RWPE1 (cell line): ENCODE data around the gene KCTD16.

Source experiments
- CTCF ChIA-PET: fragments of 350-600 bp; sonication (Branson Sonifier 250); formaldehyde crosslinking; extraction: SDS; loops from one replicate; lab custom pipeline; 2021; lab: Yijun Ruan, JAX
- POLR2A ChIA-PET: fragments of 400-600 bp; formaldehyde crosslinking; extraction: SDS; loops from one replicate; lab custom pipeline; 2020; ENCODE audit warnings: antibody characterized with exemption; ENCODE audit not compliant: low non-redundant PET; lab: Yijun Ruan, JAX
- DNase-seq: peaks from one replicate; pipeline ENCODE4 v3.0.0; 2012; ENCODE audit warnings: low spot score
- H3K27ac ChIP-seq: fragments of 450-650 bp; 2 replicates; pipeline ENCODE4 v1.5.1; 2017
- TF ChIP-seq, protein P1 (sequence below): fragments of 450-650 bp; conservative IDR thresholded peaks from 2 replicates; pipeline ENCODE4 v1.5.1; 2017; ENCODE audit warnings: low read depth, mild to moderate bottlenecking

Gene KCTD16

DNA sequence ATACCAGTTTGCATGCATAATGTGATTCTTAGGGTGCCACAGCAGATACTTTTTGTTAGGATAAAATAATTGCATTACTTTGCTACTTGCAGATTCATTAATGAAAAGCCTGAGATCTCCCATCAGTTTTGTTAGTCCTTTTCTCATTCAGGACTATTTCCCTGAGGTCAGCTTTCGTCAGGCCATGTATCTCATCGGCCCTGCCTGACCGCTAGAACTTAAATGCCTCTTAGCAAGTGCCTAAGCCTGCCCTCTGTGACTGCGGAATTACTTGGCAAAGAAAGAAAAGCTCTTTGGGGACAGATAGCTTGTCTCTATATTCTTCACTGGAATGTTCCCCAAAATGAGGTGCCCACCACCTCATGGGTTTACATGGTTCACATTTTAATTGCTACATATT, 147.8 kb downstream of the KCTD16 start:
- CTCF ChIA-PET: no interaction called here
- DNase-seq: no peak
- POLR2A ChIA-PET: no interaction called here
- no peak overlapping the region for H3K27ac ChIP-seq
- TF ChIP-seq, protein P1, sequence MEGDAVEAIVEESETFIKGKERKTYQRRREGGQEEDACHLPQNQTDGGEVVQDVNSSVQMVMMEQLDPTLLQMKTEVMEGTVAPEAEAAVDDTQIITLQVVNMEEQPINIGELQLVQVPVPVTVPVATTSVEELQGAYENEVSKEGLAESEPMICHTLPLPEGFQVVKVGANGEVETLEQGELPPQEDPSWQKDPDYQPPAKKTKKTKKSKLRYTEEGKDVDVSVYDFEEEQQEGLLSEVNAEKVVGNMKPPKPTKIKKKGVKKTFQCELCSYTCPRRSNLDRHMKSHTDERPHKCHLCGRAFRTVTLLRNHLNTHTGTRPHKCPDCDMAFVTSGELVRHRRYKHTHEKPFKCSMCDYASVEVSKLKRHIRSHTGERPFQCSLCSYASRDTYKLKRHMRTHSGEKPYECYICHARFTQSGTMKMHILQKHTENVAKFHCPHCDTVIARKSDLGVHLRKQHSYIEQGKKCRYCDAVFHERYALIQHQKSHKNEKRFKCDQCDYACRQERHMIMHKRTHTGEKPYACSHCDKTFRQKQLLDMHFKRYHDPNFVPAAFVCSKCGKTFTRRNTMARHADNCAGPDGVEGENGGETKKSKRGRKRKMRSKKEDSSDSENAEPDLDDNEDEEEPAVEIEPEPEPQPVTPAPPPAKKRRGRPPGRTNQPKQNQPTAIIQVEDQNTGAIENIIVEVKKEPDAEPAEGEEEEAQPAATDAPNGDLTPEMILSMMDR: no peak

DNA sequence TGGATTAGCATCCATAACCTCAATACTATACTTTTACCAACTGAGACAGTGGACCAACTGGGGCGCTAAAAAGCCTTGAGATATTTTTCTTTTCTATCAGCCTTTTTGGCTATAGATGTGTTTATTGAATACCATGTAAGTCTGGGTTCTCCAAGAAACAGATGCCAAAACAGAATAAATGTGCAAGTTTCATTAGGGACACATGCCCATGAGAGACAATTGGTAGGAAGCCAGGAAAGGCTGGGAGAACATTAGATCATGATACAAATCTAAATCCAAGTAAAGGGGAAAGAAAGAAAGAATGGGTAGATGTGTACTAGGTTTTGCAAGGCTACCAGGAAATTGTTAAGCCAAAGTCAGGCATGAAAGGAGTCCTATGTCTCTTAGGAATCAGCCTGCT, 152.5 kb downstream of the KCTD16 start:
- TF ChIP-seq, protein P1: no peak
- DNase-seq: no peak
- CTCF ChIA-PET: interaction anchor here (0.7 kb wide), 1 partner anchor 16 kb away, joined by 3 read pairs; no protein-coding TSS in a partner anchor
- POLR2A ChIA-PET: no interaction called here
- no peak overlapping the region for H3K27ac ChIP-seq

DNA sequence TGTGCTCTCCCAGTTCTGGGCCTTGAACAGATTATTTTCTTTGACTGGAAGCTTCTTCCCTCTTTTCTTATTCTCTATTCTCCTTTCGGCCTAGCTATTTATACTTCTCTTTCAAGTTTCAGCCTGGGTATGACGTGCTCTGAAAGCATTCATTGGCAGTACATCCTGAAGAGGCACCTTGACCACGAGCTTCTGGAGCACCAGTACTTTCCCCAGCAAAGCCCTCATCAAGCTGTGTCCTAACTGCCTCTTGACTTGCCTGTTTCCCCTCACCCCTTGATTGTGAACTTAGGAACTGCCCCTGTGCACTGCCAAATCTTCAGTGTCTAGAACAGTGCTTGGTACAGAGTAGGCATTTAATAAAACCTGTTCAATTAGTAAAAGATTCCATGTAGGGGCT, 154.9 kb downstream of the KCTD16 start:
- H3K27ac ChIP-seq: no peak overlapping the region
- TF ChIP-seq, protein P1: no peak
- ChIA-PET CTCF (no interaction called here), POLR2A (no interaction called here)
- DNase-seq: no peak

DNA sequence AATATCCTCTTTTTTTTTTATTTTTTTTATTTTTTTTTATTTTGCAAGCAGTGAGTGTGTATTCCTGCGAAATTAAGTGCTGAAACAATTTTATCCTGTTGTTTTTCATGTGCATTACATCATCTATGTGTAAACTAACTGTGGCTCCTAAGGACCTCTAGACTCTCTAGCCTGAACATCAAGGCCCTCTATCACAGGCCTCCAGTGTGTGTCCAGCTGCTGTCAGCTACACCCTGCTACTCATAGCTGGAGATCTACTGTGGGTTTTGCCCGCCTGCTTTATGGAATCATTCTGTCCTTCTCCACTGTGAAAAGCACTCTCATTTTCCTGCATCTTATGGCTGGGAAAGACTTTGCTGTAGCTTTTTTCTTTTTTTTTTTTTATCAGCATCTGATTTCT, 157.8 kb downstream of the KCTD16 start:
- ChIA-PET CTCF (no interaction called here), POLR2A (no interaction called here)
- TF ChIP-seq, protein P1: no peak
- no peak for DNase-seq
- no peak overlapping the region for H3K27ac ChIP-seq

DNA sequence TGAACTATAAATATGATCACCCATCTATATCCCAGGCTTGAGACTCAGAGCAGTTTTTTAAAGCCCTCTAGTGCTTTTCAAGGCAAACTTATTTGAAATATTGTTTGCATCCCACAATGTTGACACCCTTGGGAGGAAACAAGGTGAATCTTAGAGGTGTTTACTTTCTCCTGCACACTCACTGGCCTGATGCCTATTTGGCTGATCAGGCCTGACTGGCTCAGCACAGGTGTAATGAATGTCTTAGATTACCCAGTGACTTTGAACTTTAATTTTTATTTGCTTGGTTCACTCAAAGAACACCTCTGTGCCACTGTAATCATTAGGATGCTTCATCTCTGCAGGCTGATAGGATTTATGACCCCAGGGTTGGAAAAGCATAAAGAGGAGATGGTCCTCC, 158.3 kb downstream of the KCTD16 start:
- no peak overlapping the region for H3K27ac ChIP-seq
- POLR2A ChIA-PET: no interaction called here
- CTCF ChIA-PET: no interaction called here
- no peak for DNase-seq
- TF ChIP-seq, protein P1: no peak

DNA sequence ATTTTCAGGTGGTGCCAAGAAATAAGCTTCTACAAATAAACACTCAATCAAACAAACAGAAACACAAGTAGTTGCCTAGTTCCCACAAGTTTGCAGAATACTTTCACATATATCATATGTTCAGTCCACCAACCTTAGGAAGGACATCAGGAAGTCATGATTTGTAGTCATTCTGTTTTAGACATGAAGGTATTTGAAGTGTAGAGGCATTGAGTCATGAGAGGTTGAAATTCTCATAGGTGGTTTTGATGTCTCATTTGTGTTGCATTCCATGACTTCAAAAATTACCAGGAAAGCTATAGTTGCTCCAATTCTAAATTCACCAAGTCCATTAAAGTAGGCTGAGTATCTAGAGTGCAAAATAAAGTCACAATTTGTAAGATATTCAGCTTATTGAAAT, 159.0 kb downstream of the KCTD16 start:
- TF ChIP-seq, protein P1: no peak
- no peak overlapping the region for H3K27ac ChIP-seq
- no peak for DNase-seq
- ChIA-PET POLR2A (no interaction called here), CTCF (no interaction called here)

DNA sequence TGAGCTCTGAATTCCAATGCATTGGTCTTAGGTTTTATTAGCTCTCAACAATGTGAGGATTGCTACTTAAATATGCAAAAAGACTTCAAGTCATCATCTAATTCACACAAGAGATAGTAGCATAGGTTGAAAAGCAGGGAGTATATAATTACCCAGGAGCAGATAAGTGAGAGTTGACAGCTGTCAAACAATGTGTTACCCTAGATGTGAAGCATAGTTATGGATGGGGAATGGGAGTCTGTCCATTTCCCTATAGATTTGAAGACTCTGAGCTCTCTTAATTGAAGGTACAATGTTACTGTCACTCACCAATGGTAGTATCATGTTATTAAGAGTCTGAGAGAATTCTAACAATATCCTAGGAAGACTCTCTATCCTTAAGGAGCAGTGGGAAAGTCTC, 160.7 kb downstream of the KCTD16 start:
- ChIA-PET POLR2A (no interaction called here), CTCF (no interaction called here)
- TF ChIP-seq, protein P1: no peak
- H3K27ac ChIP-seq: no peak overlapping the region
- no peak for DNase-seq
